GM12878 (cell line): ENCODE measurements around the gene ENTREP3. TPM values are rescaled to one million over a fixed set of nuclear protein-coding genes. Genes with fewer than 3 reads are reported as not detected.

Source experiments
- ATAC-seq: fragments of 200-7000 bp; cut with Tn5 transposase; 3 replicates; pipeline ENCODE4 v1.9.1; 2020; ENCODE audit warnings: mild to moderate bottlenecking, moderate library complexity
- BruUV-seq: library from RNA; stranded (reverse); fragments of 400-500 nt; replicated peaks from 2 replicates; lab custom pipeline; 2021; lab: Mats Ljungman, UMichigan
- CTCF ChIA-PET: fragments of 300-600 bp; sonication (Branson Sonifier 250); formaldehyde crosslinking; extraction: SDS; loops from one replicate; lab custom pipeline; 2021; ENCODE audit warnings: inconsistent platforms; lab: Yijun Ruan, JAX
- POLR2A ChIA-PET: fragments of 350-600 bp; formaldehyde crosslinking; extraction: SDS; loops from one replicate; lab custom pipeline; 2021; ENCODE audit warnings: inconsistent platforms; lab: Charles Lee
- RAD21 ChIA-PET: fragments of 300-600 bp; sonication (Branson Sonifier 250); formaldehyde crosslinking; loops from one replicate; lab custom pipeline; 2023; ENCODE audit warnings: antibody characterized with exemption; ENCODE audit not compliant: unreplicated experiment; lab: Charles Lee
- SMC1A ChIA-PET: fragments of 300-600 bp; sonication (Branson Sonifier 250); formaldehyde crosslinking; loops from one replicate; lab custom pipeline; 2023; ENCODE audit not compliant: unreplicated experiment, uncharacterized antibody; lab: Charles Lee
- DNase-seq: peaks from one replicate; pipeline ENCODE4 v3.0.0-alpha.2; 2011; ENCODE audit warnings: low read depth, low spot score
- FAIRE-seq: peaks from 3 replicates; lab custom pipeline; 2011; peaks lifted over from hg19 to GRCh38; lab: Jason Lieb, UNC
- H2AFZ ChIP-seq: 2 replicates; pipeline ENCODE4 v1.6.0; 2011; ENCODE audit warnings: low read depth, low read length, control low read depth; ENCODE audit not compliant: control insufficient read depth
- H3K27ac ChIP-seq: 2 replicates; pipeline ENCODE4 v1.5.1; 2011; ENCODE audit warnings: control low read depth; ENCODE audit not compliant: control insufficient read depth, insufficient read depth
- H3K27me3 ChIP-seq, 2 experiments: replicated peaks in 1 of 2; 2 replicates each; pipeline versions ENCODE4 v1.6.0 to v1.6.1; 2011; ENCODE audit warnings: low read length in 1 of 2; ENCODE audit not compliant: control insufficient read depth in 2 of 2, insufficient read depth in 2 of 2
- H3K36me3 ChIP-seq, 2 experiments: 2 replicates each; pipeline ENCODE4 v1.5.1; 2011; ENCODE audit warnings: low read length in 1 of 2; ENCODE audit not compliant: control insufficient read depth in 2 of 2, insufficient read depth in 2 of 2
- H3K4me1 ChIP-seq: 2 replicates; pipeline ENCODE4 v1.6.1; 2011; ENCODE audit warnings: mild to moderate bottlenecking, low read length, moderate library complexity, mixed read lengths; ENCODE audit not compliant: control insufficient read depth, insufficient read depth
- H3K4me2 ChIP-seq: 2 replicates; pipeline ENCODE4 v1.6.0; 2011; ENCODE audit warnings: control low read depth; ENCODE audit not compliant: control insufficient read depth, insufficient read depth
- H3K4me3 ChIP-seq: fragments of 200-600 bp; sonication (generic); 2 replicates; pipeline ENCODE4 v1.5.1; 2016
- H3K79me2 ChIP-seq: 2 replicates; pipeline ENCODE4 v1.6.0; 2011; ENCODE audit warnings: low read length; ENCODE audit not compliant: control insufficient read depth, insufficient read depth
- H3K9ac ChIP-seq: 2 replicates; pipeline ENCODE4 v1.8.0; 2011; ENCODE audit warnings: low read length, control low read depth, mixed read lengths; ENCODE audit not compliant: control insufficient read depth, insufficient read depth
- H3K9me3 ChIP-seq: replicated peaks from 3 replicates; pipeline ENCODE4 v1.5.1; 2011; ENCODE audit warnings: mild to moderate bottlenecking, low read length; ENCODE audit not compliant: control insufficient read depth, insufficient read depth
- H4K20me1 ChIP-seq: 2 replicates; pipeline ENCODE4 v1.6.0; 2011; ENCODE audit not compliant: control insufficient read depth, insufficient read depth
- ASH2L ChIP-seq: fragments of 300-600, 200-600 bp; sonication (generic); IDR thresholded peaks from 2 replicates; pipeline ENCODE4 v1.6.1; 2017; ENCODE audit warnings: low read depth, mild to moderate bottlenecking, borderline replicate concordance
- HDGF ChIP-seq: fragments of 450-650 bp; IDR thresholded peaks from 2 replicates; pipeline ENCODE4 v1.6.1; 2016; ENCODE audit warnings: antibody characterized with exemption
- RB1 ChIP-seq: fragments of 450-650 bp; formaldehyde crosslinking; IDR thresholded peaks from 2 replicates; pipeline ENCODE4 v1.6.1; 2017; ENCODE audit warnings: mild to moderate bottlenecking, borderline replicate concordance
- RUNX3 ChIP-seq: IDR thresholded peaks from 2 replicates; pipeline ENCODE4 v1.6.1; 2012; ENCODE audit warnings: low read length, inconsistent platforms
- WRNIP1 ChIP-seq: IDR thresholded peaks from 2 replicates; pipeline ENCODE4 v1.6.1; 2011; ENCODE audit warnings: low read depth, low read length, improper control_type of control experiment, borderline replicate concordance
- YY1 ChIP-seq: IDR thresholded peaks from 2 replicates; pipeline ENCODE4 v1.6.1; 2011; ENCODE audit warnings: low read depth, mild to moderate bottlenecking, low read length
- WGBS: methylation state at CpG from one replicate; pipeline ENCODE4 v1.1.6; 2016; ENCODE audit warnings: low lambda C conversion rate; ENCODE audit not compliant: insufficient replicate concordance, insufficient coverage; ENCODE audit errors: missing lambda C conversion rate; 5-methylcytosine and 5-hydroxymethylcytosine counted together
- in situ Hi-C: fragments of 300-500 bp; cut with MboI; formaldehyde crosslinking; loops from 9 replicates; pipeline ENCODE4 v1.14.3; 2018; ENCODE audit warnings: mixed read lengths
- intact Hi-C: fragments of 100-400 bp; cut with micrococcal nuclease; formaldehyde crosslinking; loops from one replicate; pipeline ENCODE4 v1.14.2; 2022; ENCODE audit not compliant: unreplicated experiment
- polyA plus RNA-seq, 11 experiments: library from polyadenylated mRNA; depleted of rRNA in 4 of 11; unstranded in 6 of 11; stranded (reverse) in 5 of 11; fragments of >200 nt; fragmentation: Nextera tagmentation in 4 of 11; fragmentation: Illumina TruSeq in 1 of 11; extraction: Ambion mirVana in 4 of 11; extraction: Trizol in 1 of 11; gene quantifications; 1 replicate in 1 of 11; 2 replicates in 10 of 11; pipeline versions ENCODE4 v1.2.1 to v1.2.3, GENCODE V29; 2011 to 2016; ENCODE audit warnings: inconsistent platforms in 2 of 11, missing spikeins in 2 of 11, low read depth in 1 of 11
- total RNA-seq, 4 experiments: library from RNA; depleted of rRNA in 3 of 4; stranded (reverse); fragments of >200 nt in 3 of 4; fragmentation: Illumina TruSeq in 1 of 4; extraction: Trizol in 1 of 4; gene quantifications; 2 replicates each; pipeline versions ENCODE4 v1.2.1 to v1.2.3, GENCODE V29; 2013 to 2021
- TF ChIP-seq, protein P1 (sequence below): IDR thresholded peaks from 2 replicates; pipeline ENCODE4 v1.6.1; 2011; ENCODE audit warnings: low read depth, mild to moderate bottlenecking, low read length, moderate library complexity, borderline replicate concordance; ENCODE audit errors: extremely low read depth
- TF ChIP-seq, protein P2 (sequence below): IDR thresholded peaks from 2 replicates; pipeline ENCODE4 v1.6.1; 2011; ENCODE audit warnings: mild to moderate bottlenecking, low read depth, low read length, moderate library complexity; ENCODE audit not compliant: insufficient replicate concordance
- TF ChIP-seq, protein P3 (sequence below): fragments of 450-650 bp; IDR thresholded peaks from 2 replicates; pipeline ENCODE4 v1.6.1; 2016; ENCODE audit warnings: mild to moderate bottlenecking

ENTREP3 gene
- total and polyA plus RNA-seq, 10 of the 15 experiments (the other 5 are each of a cell fraction or from before 2014, with no cell fraction given), result 1.7 to 31.8 (median 3.9) TPM

DNA sequence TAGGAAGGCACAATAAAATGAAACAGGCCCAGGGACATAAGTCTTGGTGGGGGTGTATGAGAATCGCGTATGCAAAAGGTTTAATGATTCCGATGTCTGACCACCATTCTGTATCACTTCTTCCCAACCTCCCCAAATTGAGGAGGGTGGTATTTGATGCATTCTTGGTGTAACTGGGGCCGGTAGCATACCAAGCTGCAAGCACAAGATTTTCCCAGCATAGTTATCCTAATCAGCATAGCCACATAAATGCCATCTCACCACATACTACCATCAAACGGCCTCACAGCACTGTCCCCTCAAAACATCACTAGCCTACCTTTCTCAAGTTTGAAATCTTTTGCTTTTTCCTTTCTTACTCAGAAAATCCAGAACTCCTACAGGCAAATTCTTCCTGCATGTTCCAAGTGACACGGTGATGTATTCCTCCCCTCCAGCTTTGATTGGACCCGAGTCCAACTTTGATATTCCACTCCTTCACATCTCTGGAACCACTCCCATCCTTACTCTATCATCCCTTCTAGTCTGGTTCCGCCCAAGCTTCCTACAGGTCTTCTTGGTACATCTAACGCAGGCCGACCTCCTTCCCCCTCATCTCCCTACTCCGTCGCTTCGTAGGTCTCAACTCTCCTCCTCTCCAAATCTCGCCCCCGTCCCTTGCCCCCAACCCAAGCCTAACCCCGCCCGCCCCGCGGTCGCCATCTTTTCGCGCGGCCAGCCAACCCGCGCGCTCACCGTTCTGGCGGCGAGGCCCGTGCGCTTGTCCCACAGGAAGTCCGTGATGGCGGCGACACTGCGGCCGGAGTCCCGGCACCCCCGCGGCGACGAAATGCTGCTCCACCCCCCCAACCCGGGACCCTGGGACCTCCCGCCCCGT lies 17.4 kb upstream of the ENTREP3 start:
- intact Hi-C loops, result loop anchor here (2.0 kb wide), 1 partner anchor 36 kb away; the partner anchor contains the start of gene FDPS
- SMC1A ChIA-PET, result interaction anchor here (0.8 to 3.3 kb wide), 7 partner anchors 9 to 52 kb away, joined by 3 to 17 read pairs (median 5); no protein-coding TSS in a partner anchor
- Histone ChIP-seq H3K4me3 (peak overlapping the region; percentile 83), H3K4me2 (peak overlapping the region; percentile 97), H3K27me3 (no peaks in the 10 kb centered on the region), H4K20me1 (no peaks in the 10 kb centered on the region), H2AFZ (peak overlapping the region; percentile 100), H3K27ac (peak overlapping the region; percentile 86), H3K79me2 (peaks cover 30% of the 10 kb centered on the region), H3K36me3 (peaks cover 23% of the 10 kb centered on the region in 2 experiments), H3K4me1 (peaks cover 10% of the 10 kb centered on the region), H3K9me3 (no peaks in the 10 kb centered on the region), H3K9ac (peak overlapping the region; percentile 79)
- POLR2A ChIA-PET, result interaction anchor here (0.7 to 4.5 kb wide), 13 partner anchors 9 to 908 kb away, joined by 3 to 41 read pairs (median 5); partner anchors contain the start of genes FDPS, KRTCAP2, SCAMP3 and TRIM46
- TF ChIP-seq, protein P1, sequence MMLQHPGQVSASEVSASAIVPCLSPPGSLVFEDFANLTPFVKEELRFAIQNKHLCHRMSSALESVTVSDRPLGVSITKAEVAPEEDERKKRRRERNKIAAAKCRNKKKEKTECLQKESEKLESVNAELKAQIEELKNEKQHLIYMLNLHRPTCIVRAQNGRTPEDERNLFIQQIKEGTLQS, result no peak
- TF ChIP-seq ASH2L (0 out of 2 replicates have a peak, but pooled peaks have one; percentile 54), RB1 (no peak), WRNIP1 (0 out of 2 replicates have a peak, but pooled peaks have one; percentile 79), RUNX3 (no peak), YY1 (peak; percentile 94), HDGF (0 out of 2 replicates have a peak, but pooled peaks have one; percentile 31)
- TF ChIP-seq, protein P2, sequence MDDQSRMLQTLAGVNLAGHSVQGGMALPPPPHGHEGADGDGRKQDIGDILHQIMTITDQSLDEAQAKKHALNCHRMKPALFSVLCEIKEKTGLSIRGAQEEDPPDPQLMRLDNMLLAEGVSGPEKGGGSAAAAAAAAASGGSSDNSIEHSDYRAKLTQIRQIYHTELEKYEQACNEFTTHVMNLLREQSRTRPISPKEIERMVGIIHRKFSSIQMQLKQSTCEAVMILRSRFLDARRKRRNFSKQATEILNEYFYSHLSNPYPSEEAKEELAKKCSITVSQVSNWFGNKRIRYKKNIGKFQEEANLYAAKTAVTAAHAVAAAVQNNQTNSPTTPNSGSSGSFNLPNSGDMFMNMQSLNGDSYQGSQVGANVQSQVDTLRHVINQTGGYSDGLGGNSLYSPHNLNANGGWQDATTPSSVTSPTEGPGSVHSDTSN, result no peak
- TF ChIP-seq, protein P3, sequence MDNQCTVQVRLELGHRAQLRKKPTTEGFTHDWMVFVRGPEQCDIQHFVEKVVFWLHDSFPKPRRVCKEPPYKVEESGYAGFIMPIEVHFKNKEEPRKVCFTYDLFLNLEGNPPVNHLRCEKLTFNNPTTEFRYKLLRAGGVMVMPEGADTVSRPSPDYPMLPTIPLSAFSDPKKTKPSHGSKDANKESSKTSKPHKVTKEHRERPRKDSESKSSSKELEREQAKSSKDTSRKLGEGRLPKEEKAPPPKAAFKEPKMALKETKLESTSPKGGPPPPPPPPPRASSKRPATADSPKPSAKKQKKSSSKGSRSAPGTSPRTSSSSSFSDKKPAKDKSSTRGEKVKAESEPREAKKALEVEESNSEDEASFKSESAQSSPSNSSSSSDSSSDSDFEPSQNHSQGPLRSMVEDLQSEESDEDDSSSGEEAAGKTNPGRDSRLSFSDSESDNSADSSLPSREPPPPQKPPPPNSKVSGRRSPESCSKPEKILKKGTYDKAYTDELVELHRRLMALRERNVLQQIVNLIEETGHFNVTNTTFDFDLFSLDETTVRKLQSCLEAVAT, result 0 out of 2 replicates have a peak, but pooled peaks have one; percentile 28
- TSS peak; percentile 88 for BruUV-seq
- WGBS, result 6% methylated on average over 22 of the region's 44 CpGs
- CTCF ChIA-PET, result interaction anchor here (0.5 to 8.6 kb wide), 9 partner anchors 9 to 455 kb away, joined by 3 to 80 read pairs (median 3); partner anchors contain the start of genes KRTCAP2, RUSC1 and SCAMP3
- ATAC-seq (peak; percentile 66), FAIRE-seq (no peak), DNase-seq (no peak)
- RAD21 ChIA-PET, result interaction anchor here (1.0 to 3.0 kb wide), 10 partner anchors 11 to 232 kb away, joined by 3 to 13 read pairs (median 6); partner anchors contain the start of gene FDPS
- in situ Hi-C loops, result no loop called here
